Erythroblast (primary cell): ENCODE data around the gene KIAA1958.

Experiments
- GATA1 ChIP-seq: IDR thresholded peaks from 2 replicates; pipeline ENCODE4 v1.6.1; 2011; ENCODE audit warnings: low read depth, mild to moderate bottlenecking, control low read depth, low read length, moderate library complexity
- POLR2A ChIP-seq: IDR thresholded peaks from 2 replicates; pipeline ENCODE4 v1.6.1; 2011; ENCODE audit warnings: mild to moderate bottlenecking, low read length

DNA sequence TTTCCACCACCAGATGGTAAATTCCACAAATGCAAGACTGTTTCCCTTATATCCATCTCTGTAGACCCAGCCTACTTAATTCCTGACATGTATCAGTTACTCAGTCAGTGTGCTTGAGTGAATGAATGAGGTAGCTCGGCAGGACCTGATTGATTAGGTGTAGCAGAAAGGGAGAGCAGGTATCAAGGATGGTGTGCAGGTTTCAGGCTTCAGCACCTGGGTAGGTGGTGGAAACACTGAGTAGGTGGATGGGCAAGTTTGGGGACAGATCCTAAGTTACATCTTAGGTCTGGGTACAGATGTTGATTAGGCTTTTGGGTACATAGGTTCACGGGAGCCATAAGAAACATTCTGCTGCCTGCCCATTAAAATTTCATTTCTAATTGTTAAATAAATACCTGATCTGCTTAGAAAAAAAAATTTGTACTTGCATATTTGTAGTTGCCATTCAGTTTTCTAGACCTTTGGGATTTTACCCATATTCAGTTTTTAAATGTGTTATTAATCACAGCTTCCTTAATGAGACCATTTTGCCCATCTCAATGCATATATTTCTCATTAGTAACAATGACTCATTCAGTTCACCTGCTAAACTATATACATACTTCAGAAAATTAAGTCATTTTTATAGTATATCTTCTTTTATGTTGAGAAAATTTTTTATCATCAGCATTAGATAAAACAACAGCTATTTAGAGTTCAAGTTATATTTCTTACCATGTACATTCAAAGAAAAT, 119.5 kb downstream of the KIAA1958 start:
- no peak for TF ChIP-seq POLR2A
- TF ChIP-seq GATA1 = no peak
